Thoracic aorta (tissue), 2 donors: ENCODE data around the gene DUSP7. TPM values are rescaled to one million over a fixed set of nuclear protein-coding genes. Genes with fewer than 3 reads are reported as not detected.

ENCODE experiments used
- ATAC-seq: fragments of 150-250 bp; one replicate; pipeline ENCODE4 v1.8.0; 2017; ENCODE audit warnings: low read depth; ENCODE audit not compliant: insufficient number of reproducible peaks, low FRiP score
- DNase-seq: peaks from one replicate; pipeline ENCODE4 v3.0.0-alpha.2; 2020; ENCODE audit warnings: low spot score
- H3K27ac ChIP-seq, 2 donors: fragments of 200-600 bp; sonication (generic); 1 replicate in 1 of 2; 2 replicates in 1 of 2; pipeline ENCODE4 v1.5.1; 2016; ENCODE audit warnings: mild to moderate bottlenecking in 2 of 2, moderate library complexity in 2 of 2
- H3K27me3 ChIP-seq: fragments of 200-600 bp; sonication (generic); replicated peaks from 2 replicates; pipeline ENCODE4 v1.6.0; 2016; ENCODE audit warnings: mild to moderate bottlenecking; ENCODE audit not compliant: insufficient read depth
- H3K36me3 ChIP-seq: fragments of 200-600 bp; sonication (generic); one replicate; pipeline ENCODE4 v1.5.1; 2016
- H3K4me1 ChIP-seq, 2 donors: fragments of 200-600 bp; sonication (generic); 1 replicate in 1 of 2; 2 replicates in 1 of 2; pipeline versions ENCODE4 v1.5.1 to v1.6.0; 2016; ENCODE audit warnings: low read depth in 2 of 2, mild to moderate bottlenecking in 1 of 2; ENCODE audit not compliant: control insufficient read depth in 1 of 2
- H3K4me3 ChIP-seq: fragments of 200-600 bp; sonication (generic); 2 replicates; pipeline ENCODE4 v1.5.1; 2016; ENCODE audit warnings: mild to moderate bottlenecking
- H3K9me3 ChIP-seq: fragments of 200-600 bp; sonication (generic); 2 replicates; pipeline ENCODE4 v1.5.1; 2016
- total RNA-seq, 2 donors: library from RNA; depleted of rRNA; stranded (reverse); fragments of >200 nt; gene quantifications; one replicate each; pipeline versions ENCODE4 v1.1.0 to v1.2.3, GENCODE V29; 2016
- TF ChIP-seq, protein P1 (sequence below): fragments of 200-600 bp; sonication (generic); IDR thresholded peaks from one replicate; pipeline ENCODE4 v1.5.1; 2019; ENCODE audit warnings: antibody characterized with exemption

DUSP7 gene
- total RNA-seq, 2 donors from 2014 or later = 41.1 to 42.2 TPM

DNA sequence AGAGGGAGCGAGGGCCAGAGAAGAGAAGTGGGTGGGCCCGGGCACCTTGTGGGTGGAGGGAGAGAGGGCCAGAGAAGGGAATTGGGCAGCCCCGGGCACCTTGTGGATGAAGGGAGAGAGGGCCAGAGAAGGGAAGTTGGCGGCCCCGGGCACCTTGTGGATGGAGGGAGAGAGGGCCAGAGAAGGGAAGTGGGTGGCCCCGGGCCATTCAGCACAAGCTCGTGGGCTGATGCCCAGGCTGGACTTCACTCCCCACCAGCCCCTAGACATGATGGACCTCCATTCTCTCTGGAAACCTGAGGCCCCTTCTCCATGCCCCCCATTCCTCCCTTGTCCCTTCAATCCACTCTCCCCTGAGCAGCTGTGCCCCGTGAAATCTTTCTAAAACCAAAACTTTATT is 15.8 kb downstream of the DUSP7 start:
- Histone ChIP-seq H3K36me3 (no peaks in the 10 kb centered on the region), H3K27ac (peak overlapping the region; percentile 59 to 71), H3K27me3 (no peaks in the 10 kb centered on the region), H3K4me1 (peaks cover 7 to 35% of the 10 kb centered on the region in 2 donors), H3K9me3 (no peaks in the 10 kb centered on the region), H3K4me3 (no peak overlapping the region)
- no peak for DNase-seq
- TF ChIP-seq, protein P1, sequence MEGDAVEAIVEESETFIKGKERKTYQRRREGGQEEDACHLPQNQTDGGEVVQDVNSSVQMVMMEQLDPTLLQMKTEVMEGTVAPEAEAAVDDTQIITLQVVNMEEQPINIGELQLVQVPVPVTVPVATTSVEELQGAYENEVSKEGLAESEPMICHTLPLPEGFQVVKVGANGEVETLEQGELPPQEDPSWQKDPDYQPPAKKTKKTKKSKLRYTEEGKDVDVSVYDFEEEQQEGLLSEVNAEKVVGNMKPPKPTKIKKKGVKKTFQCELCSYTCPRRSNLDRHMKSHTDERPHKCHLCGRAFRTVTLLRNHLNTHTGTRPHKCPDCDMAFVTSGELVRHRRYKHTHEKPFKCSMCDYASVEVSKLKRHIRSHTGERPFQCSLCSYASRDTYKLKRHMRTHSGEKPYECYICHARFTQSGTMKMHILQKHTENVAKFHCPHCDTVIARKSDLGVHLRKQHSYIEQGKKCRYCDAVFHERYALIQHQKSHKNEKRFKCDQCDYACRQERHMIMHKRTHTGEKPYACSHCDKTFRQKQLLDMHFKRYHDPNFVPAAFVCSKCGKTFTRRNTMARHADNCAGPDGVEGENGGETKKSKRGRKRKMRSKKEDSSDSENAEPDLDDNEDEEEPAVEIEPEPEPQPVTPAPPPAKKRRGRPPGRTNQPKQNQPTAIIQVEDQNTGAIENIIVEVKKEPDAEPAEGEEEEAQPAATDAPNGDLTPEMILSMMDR = no peak
- no peak for ATAC-seq

DNA sequence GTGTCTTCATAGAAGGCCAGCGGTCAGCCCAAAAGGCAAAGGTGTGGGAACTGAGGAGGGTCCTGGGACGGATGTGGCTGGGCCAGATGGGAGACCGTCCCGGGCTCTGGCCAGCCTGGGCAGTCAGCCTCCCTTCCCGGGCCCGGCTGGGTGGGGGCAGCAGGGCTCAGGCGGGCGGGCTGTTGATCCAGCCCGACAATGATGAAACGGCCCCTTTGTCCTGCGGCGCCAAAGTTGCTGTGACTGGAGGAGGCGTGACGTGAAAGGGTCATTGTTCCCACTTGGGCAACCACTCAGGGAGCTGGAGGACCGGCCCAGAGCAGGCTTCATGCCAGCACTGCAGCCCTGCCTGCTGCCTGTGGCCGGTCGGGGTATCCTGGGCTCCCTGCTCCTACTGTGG is 16.5 kb downstream of the DUSP7 start:
- Histone ChIP-seq H3K36me3 (no peaks in the 10 kb centered on the region), H3K4me3 (no peak overlapping the region), H3K27me3 (no peaks in the 10 kb centered on the region), H3K9me3 (no peaks in the 10 kb centered on the region), H3K4me1 (peaks cover 7 to 31% of the 10 kb centered on the region in 2 donors), H3K27ac (peak overlapping the region; percentile 63 to 71)
- TF ChIP-seq, protein P1 = no peak
- DNase-seq (peak; percentile 52), ATAC-seq (peak; percentile 44)

DNA sequence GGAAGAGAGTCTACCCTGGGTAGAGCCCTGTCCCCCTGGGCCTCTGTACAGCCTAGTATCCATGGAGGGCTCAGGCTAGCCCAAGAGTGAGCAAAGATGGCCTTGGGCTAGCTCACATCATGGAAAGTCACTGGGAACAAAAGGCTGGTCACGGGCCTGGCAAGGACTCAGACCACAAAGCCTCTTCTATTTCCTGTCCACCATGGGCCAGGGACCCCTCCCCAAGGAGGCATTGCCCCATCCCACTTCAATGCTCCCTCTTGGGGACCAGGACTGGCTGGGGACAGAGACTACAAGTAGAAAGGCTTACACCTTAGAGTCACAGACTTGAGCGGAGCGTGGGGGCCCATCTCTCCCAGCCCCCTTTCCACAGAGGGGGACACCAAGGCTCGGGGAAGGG is 16.9 kb downstream of the DUSP7 start:
- Histone ChIP-seq H3K36me3 (no peaks in the 10 kb centered on the region), H3K27me3 (no peaks in the 10 kb centered on the region), H3K9me3 (no peaks in the 10 kb centered on the region), H3K27ac (peak overlapping the region; percentile 15 to 63), H3K4me1 (peaks cover 7 to 31% of the 10 kb centered on the region in 2 donors), H3K4me3 (no peak overlapping the region)
- TF ChIP-seq, protein P1 = no peak
- peak; percentile 6 for ATAC-seq
- DNase-seq = no peak

DNA sequence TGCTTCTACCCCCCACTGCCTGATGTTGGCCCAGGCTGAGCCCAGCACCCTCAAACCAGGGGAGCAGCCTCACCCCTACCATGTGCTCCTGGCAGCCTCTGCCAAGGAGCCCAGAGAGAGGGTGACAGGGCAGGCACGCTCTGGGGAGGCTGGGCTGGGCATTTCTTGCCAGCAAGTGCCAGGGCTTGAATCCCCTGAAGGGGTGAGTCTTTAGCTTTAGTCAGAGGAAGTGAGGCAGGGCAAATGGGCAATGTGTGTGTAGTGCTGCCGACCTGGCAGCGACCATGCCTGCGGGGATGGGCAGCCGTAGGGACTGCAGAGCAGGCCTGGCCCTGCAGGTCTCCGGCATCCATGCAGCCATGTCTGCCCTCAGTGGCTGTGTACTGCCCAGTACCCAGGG is 18.1 kb downstream of the DUSP7 start:
- no peak overlapping the region for H3K27ac ChIP-seq
- H3K36me3 ChIP-seq = no peaks in the 10 kb centered on the region
- ATAC-seq (no peak), DNase-seq (no peak)
- H3K9me3 ChIP-seq = no peaks in the 10 kb centered on the region
- no peak overlapping the region for H3K4me3 ChIP-seq
- TF ChIP-seq, protein P1 = no peak
- H3K27me3 ChIP-seq = no peaks in the 10 kb centered on the region
- peaks cover 7 to 25% of the 10 kb centered on the region in 2 donors for H3K4me1 ChIP-seq

DNA sequence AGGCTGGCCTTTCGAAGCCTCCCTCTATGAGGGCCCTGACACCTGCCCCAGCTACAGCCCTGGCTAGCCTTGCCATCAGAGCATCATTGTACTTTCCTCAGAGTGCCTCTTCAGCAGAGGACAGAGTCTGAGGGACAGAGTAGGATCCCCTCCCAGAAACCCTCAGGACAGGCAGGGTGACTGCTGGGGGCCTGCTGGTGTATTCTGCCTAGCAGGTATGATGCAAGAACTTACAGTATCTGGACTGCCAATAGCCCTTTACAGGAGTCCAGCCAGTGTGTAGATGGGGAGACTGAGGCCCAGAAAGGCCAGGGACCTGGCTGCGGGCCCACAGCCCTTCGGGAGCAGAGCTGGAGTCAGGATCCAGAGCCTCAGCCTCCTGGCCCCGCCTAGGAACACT is 19.1 kb downstream of the DUSP7 start:
- Histone ChIP-seq H3K36me3 (no peaks in the 10 kb centered on the region), H3K4me3 (no peak overlapping the region), H3K27me3 (no peaks in the 10 kb centered on the region), H3K9me3 (no peaks in the 10 kb centered on the region), H3K27ac (no peak overlapping the region), H3K4me1 (peaks cover 7 to 25% of the 10 kb centered on the region in 2 donors)
- TF ChIP-seq, protein P1 = no peak
- ATAC-seq (no peak), DNase-seq (no peak)
